Parathyroid adenoma (tissue), 2 donors: ENCODE measurements around the gene TRNP1.

Source experiments
- H2AFZ ChIP-seq: fragments of 300-600 bp; sonication (generic); one replicate; pipeline ENCODE4 v1.7.0; 2017; ENCODE audit warnings: antibody characterized with exemption, mild to moderate bottlenecking
- H3K27ac ChIP-seq: fragments of 300-600 bp; sonication (generic); one replicate; pipeline ENCODE4 v1.7.0; 2017
- H3K27me3 ChIP-seq: fragments of 300-600 bp; sonication (generic); one replicate; pipeline ENCODE4 v1.7.0; 2017; ENCODE audit warnings: low read length; ENCODE audit not compliant: control insufficient read depth, insufficient read depth
- H3K36me3 ChIP-seq: fragments of 300-600 bp; sonication (generic); one replicate; pipeline ENCODE4 v1.7.0; 2017; ENCODE audit warnings: low read length; ENCODE audit not compliant: control insufficient read depth, insufficient read depth
- H3K4me1 ChIP-seq: fragments of 300-600 bp; sonication (generic); one replicate; pipeline ENCODE4 v1.7.0; 2017; ENCODE audit warnings: control low read depth
- H3K4me2 ChIP-seq: fragments of 300-600 bp; sonication (generic); one replicate; pipeline ENCODE4 v1.7.0; 2017; ENCODE audit warnings: low read length
- H3K4me3 ChIP-seq: fragments of 300-600 bp; sonication (generic); one replicate; pipeline ENCODE4 v1.7.0; 2017; ENCODE audit warnings: low read depth, low read length
- H3K79me2 ChIP-seq: fragments of 300-600 bp; sonication (generic); one replicate; pipeline ENCODE4 v1.7.0; 2017; ENCODE audit warnings: control low read depth
- H3K9ac ChIP-seq: fragments of 300-600 bp; sonication (generic); one replicate; pipeline ENCODE4 v1.7.0; 2017; ENCODE audit warnings: mild to moderate bottlenecking
- H3K9me3 ChIP-seq: fragments of 300-600 bp; sonication (generic); one replicate; pipeline ENCODE4 v1.7.0; 2017; ENCODE audit warnings: low read length; ENCODE audit not compliant: control insufficient read depth
- CTCF ChIP-seq: fragments of 300-600 bp; sonication (generic); IDR thresholded peaks from one replicate; pipeline ENCODE4 v1.7.0; 2017; ENCODE audit warnings: antibody characterized with exemption, mild to moderate bottlenecking
- donor health status: primary hyperparathyroidism.

TRNP1 gene

GRCh38 chr1:27018316-27018715 lies 24.8 kb downstream of the TRNP1 start:
- Histone ChIP-seq H3K4me2 (no peak overlapping the region), H3K27me3 (no peaks in the 10 kb centered on the region), H3K79me2 (no peaks in the 10 kb centered on the region), H3K4me1 (no peaks in the 10 kb centered on the region), H3K36me3 (no peaks in the 10 kb centered on the region), H3K27ac (no peak overlapping the region), H3K9ac (no peak overlapping the region), H2AFZ (no peak overlapping the region), H3K4me3 (no peak overlapping the region), H3K9me3 (no peaks in the 10 kb centered on the region)
- no peak for TF ChIP-seq CTCF

GRCh38 chr1:27021354-27022031 lies 28.0 kb downstream of the TRNP1 start:
- H3K27me3 ChIP-seq, result no peaks in the 10 kb centered on the region
- no peak overlapping the region for H3K9ac ChIP-seq
- no peak overlapping the region for H3K27ac ChIP-seq
- H2AFZ ChIP-seq, result no peak overlapping the region
- H3K4me3 ChIP-seq, result no peak overlapping the region
- H3K4me1 ChIP-seq, result no peaks in the 10 kb centered on the region
- no peaks in the 10 kb centered on the region for H3K9me3 ChIP-seq
- TF ChIP-seq CTCF, result no peak
- no peaks in the 10 kb centered on the region for H3K36me3 ChIP-seq
- no peaks in the 10 kb centered on the region for H3K79me2 ChIP-seq
- no peak overlapping the region for H3K4me2 ChIP-seq

GRCh38 chr1:27025718-27026117 lies 32.2 kb downstream of the TRNP1 start:
- no peaks in the 10 kb centered on the region for H3K27me3 ChIP-seq
- H3K4me3 ChIP-seq, result no peak overlapping the region
- H3K36me3 ChIP-seq, result no peaks in the 10 kb centered on the region
- no peaks in the 10 kb centered on the region for H3K9me3 ChIP-seq
- H3K4me2 ChIP-seq, result no peak overlapping the region
- no peak overlapping the region for H3K9ac ChIP-seq
- no peak overlapping the region for H3K27ac ChIP-seq
- no peak overlapping the region for H2AFZ ChIP-seq
- H3K79me2 ChIP-seq, result no peaks in the 10 kb centered on the region
- no peak for TF ChIP-seq CTCF
- H3K4me1 ChIP-seq, result no peaks in the 10 kb centered on the region

GRCh38 chr1:27026621-27027574 lies 33.4 kb downstream of the TRNP1 start:
- Histone ChIP-seq H3K4me3 (no peak overlapping the region), H3K4me1 (peaks cover 2% of the 10 kb centered on the region), H3K36me3 (no peaks in the 10 kb centered on the region), H3K27ac (peak overlapping the region; percentile 24), H3K9me3 (no peaks in the 10 kb centered on the region), H3K79me2 (no peaks in the 10 kb centered on the region), H3K4me2 (peak overlapping the region; percentile 21), H3K9ac (no peak overlapping the region), H3K27me3 (no peaks in the 10 kb centered on the region), H2AFZ (peak overlapping the region; percentile 64)
- TF ChIP-seq CTCF, result no peak
